HG02884 (cell line): ENCODE data around the gene SLMAP.

ENCODE experiments used
- ATAC-seq: cut with Tn5 transposase; IDR thresholded peaks from one replicate; pipeline ENCODE4 v1.9.1; 2021; ENCODE audit warnings: mild to moderate bottlenecking, moderate library complexity; ENCODE audit not compliant: unreplicated experiment

The SLMAP gene

GRCh38 chr3:57934373-57934772 lies 178.3 kb downstream of the SLMAP start:
- ATAC-seq = no peak

- ATAC-seq = no peak
Observed at GRCh38 chr3:57935539-57935938, 179.4 kb downstream of the SLMAP start.

- no peak for ATAC-seq
Observed at GRCh38 chr3:57937092-57937491, 181.0 kb downstream of the SLMAP start.

DNA sequence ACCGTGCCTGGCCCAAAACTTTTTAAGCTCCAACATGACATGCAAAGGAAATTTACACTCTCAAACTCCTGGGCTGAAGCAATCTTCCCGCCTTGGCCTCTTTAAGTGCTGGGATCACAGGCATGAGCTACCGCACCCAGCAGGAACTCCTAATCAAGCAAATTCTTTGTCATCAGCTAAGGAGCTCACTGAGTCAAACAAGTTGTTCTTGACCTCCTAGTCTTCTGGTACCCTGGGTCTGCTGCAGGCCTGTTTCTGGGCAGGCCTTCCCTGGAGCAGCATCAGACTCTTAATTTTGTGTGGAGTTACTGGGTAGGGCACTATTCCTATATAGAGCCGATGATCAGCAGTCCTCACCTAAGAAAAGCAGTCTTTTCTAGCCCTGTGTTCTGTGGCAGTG lies 183.7 kb downstream of the SLMAP start:
- ATAC-seq = no peak

DNA sequence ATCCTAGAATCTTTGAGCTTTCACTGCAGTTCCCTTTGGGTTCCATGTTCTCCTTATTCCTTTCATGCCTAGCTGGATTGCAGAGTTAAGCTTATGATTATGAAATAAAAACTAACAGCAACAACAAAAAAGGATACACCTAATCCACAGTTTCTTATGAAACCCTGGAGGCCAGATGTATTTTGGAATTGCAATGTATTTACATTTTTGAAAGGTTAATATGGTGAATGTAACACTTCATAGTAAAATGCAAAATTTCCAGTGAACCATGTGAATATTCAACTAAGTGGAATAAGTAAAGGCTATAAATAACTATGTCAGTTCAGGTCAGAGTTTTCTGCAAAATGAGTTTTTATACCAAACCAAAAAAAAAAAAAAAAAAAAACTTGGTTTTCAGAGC lies 186.3 kb downstream of the SLMAP start:
- ATAC-seq = no peak

- ATAC-seq = no peak
Observed at GRCh38 chr3:57942872-57943283, 186.8 kb downstream of the SLMAP start.

GRCh38 chr3:57943525-57944495 lies 187.7 kb downstream of the SLMAP start:
- ATAC-seq = no peak

DNA sequence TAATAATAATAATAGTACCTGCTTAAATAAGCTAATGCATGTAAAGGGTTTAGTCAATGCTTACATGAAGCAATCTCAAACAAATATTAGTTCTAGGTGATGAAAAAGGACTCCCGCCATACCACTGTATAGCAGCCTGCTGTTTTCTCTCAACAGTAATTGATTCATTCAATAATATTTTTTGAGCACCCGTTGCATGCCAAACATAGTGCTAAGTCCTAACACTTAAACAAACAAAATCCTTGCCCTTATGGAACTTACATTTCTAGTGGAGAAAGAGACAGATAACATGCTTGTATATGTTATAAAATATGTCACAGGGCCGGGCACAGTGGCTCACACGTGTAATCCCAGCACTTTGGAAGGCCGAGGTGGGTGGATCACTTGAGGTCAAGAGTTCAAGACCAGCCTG lies 190.9 kb downstream of the SLMAP start:
- no peak for ATAC-seq

DNA sequence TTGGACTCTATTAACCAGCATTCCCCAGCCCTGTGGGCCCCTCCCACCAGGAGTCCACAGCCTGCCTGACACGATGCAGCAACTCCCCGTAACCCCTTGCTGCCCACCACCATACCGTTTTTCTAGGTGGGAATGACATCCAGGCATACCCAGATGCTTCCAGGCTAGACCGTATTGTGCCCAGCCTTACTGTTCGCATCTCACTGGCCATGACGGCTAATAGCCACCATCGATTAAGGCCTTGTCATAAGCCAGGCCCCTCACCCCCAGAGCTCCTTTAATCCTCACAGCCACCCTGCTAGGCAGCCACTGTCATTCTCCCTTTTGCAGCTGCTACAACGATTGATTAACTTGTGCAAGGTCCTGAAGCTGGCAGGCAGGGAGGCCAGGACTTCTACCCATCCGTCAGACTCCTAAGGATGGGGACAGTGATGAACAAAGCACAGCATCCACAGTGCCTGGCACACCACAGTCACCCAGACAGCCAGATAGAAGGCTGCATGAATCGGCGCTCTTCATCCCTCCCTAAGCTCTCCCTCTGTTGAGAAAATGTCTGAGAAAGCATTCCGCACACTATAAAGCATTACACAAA lies 192.1 kb downstream of the SLMAP start:
- ATAC-seq = no peak

GRCh38 chr3:57948781-57949242 lies 192.7 kb downstream of the SLMAP start:
- no peak for ATAC-seq

- ATAC-seq = no peak
Observed at GRCh38 chr3:57949344-57949743, 193.2 kb downstream of the SLMAP start.

GRCh38 chr3:57949785-57950615 lies 193.9 kb downstream of the SLMAP start:
- no peak for ATAC-seq

- no peak for ATAC-seq
Observed at GRCh38 chr3:57951066-57951882, 195.2 kb downstream of the SLMAP start.

- ATAC-seq = no peak
Observed at GRCh38 chr3:57952208-57952631, 196.1 kb downstream of the SLMAP start.

DNA sequence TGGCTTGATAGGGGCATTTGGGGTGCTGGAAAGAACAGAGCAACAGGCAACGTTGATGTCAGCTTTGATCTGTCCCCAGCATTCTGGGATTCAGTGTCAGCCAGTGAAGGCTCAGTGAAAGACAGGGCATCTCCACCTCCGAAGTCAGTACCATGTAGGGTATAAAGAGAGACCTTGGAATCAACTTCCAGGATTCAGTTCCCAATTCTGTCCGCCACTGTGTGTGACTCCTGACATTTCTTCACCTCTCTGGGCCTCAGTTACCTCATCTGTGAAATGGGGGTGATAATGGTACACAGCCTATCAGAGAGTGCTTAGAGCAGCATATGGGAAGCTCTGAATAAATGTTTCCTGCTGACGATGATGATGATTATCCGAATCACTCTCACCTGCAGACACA lies 196.5 kb downstream of the SLMAP start:
- ATAC-seq = no peak

- ATAC-seq = no peak
Observed at GRCh38 chr3:57953576-57953975, 197.5 kb downstream of the SLMAP start.

GRCh38 chr3:57956119-57956832 lies 200.2 kb downstream of the SLMAP start:
- ATAC-seq = no peak

GRCh38 chr3:57956833-57957174 lies 200.7 kb downstream of the SLMAP start:
- ATAC-seq = no peak

GRCh38 chr3:57957824-57958223 lies 201.7 kb downstream of the SLMAP start:
- ATAC-seq = no peak
